ENCODE data around the gene PDE4D. TPM values are rescaled to one million over a fixed set of nuclear protein-coding genes. Genes with fewer than 3 reads are reported as not detected.

The PDE4D gene
- total RNA-seq, 1 donor: 12.7 TPM

DNA sequence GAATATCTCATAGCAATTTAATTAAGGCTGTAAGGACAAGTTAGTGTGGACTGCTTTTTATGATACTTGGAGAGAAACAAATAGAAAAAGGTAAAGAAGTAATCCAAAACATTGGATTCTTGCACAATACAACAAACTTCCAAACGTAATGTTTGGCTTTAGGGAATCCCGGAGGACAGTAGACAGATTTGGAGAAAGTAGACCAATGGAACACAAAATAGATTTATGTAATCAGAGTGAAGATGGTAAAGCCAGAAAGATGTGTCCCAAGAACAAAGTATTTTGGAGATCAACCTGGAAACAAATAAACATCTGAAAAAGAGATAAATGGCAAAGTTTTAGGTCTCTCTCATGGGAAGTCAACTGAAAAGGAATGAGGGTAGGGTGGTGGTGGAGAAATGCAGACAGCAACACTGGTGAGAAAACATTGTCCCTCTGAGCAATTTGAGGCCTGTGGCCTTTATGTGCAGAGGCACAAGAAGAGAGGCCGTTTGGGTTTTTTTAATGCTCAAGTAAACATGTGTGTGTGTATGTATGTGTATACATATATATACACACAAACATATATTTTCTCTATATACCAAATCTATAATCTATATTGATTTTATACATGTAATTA is 620.6 kb downstream of the PDE4D start:
- no peak for DNase-seq (ENCODE audit: low read depth)
- no peak for TF ChIP-seq CTCF (IDR thresholded peaks at IDR 0.05; ENCODE audit: insufficient read depth, low read length)
- H3K4me3 ChIP-seq (ENCODE audit: low read depth, low read length): no peak overlapping the region

DNA sequence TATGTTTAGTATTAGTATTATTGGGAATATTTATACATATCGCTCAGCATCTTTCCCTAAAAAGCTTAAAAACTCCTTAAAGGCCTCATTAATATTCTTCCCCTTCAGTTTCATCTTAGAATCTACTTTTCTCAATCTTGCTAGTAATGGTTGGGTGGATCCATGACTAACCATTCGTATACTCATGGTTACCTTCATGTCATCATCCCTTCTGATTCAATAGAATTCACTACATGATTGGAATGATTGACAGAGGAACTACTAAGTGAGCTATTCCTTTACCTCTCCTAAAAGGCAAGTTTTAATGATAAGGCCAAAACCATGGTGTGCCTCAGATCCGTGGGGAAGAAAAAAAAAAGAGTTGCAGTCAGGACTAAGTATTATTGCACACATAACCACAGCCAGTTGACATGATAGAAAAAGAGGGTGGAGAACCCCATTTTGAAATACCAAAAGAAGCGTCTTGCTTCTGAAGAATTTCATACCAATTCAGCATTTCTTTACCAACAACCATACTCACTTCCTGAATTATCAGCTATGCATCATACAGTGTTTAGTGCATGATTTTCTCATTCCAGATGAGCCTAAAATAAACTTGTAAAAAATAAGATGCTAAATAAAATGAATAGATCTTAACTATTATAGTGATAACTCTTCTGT is 624.6 kb downstream of the PDE4D start:
- no peak overlapping the region for H3K4me3 ChIP-seq (ENCODE audit: low read depth, low read length)
- no peak for TF ChIP-seq CTCF (IDR thresholded peaks at IDR 0.05; ENCODE audit: insufficient read depth, low read length)
- DNase-seq (ENCODE audit: low read depth): no peak

DNA sequence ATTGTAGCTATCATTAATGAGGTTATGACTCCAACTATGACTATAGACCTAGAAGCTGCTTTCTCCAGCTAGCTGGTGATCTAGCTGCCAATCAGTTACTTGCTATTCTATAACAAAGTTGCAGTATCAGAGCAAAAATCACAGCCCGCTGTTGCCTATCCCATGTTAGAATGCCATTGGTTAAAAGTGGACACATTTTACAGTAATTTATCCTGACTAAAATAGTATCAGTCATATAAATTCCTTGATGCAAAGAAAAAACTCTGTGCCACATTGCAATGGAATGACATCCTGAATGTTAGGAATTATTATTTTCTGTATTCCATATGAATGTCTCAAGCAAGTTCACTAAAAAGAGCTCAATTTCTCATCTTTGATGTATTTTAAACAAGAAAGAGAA is 626.5 kb downstream of the PDE4D start:
- no peak for DNase-seq (ENCODE audit: low read depth)
- TF ChIP-seq CTCF (IDR thresholded peaks at IDR 0.05; ENCODE audit: insufficient read depth, low read length): no peak
- no peak overlapping the region for H3K4me3 ChIP-seq (ENCODE audit: low read depth, low read length)

DNA sequence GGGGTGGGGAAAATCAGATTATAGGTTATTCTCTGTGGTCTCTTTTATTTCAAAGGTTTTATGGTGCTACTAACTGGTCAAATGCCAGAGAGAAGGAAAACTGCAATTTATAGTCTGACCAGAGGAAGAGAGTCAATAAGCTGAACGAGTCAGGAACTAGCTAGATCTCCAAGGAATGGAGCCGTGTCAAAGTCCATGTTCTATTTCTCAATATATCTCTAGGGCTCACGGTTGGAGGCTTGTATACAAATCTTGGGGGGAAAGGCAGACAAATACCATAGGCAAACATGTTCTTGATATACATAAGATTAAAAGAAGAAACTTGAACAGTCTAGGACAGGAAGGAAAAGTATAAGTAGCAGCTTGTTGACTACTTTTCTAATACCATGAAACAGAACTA is 627.1 kb downstream of the PDE4D start:
- TF ChIP-seq CTCF (IDR thresholded peaks at IDR 0.05; ENCODE audit: insufficient read depth, low read length): no peak
- DNase-seq (ENCODE audit: low read depth): no peak
- no peak overlapping the region for H3K4me3 ChIP-seq (ENCODE audit: low read depth, low read length)

- TF ChIP-seq CTCF (IDR thresholded peaks at IDR 0.05; ENCODE audit: insufficient read depth, low read length): no peak
- no peak for DNase-seq (ENCODE audit: low read depth)
These were observed 628.8 kb downstream of the PDE4D start for GRCh38 chr5:59264639-59265245.

GRCh38 chr5:59264013-59264412 is 629.5 kb downstream of the PDE4D start:
- TF ChIP-seq CTCF (IDR thresholded peaks at IDR 0.05; ENCODE audit: insufficient read depth, low read length): no peak
- H3K4me3 ChIP-seq (ENCODE audit: low read depth, low read length): no peak overlapping the region
- no peak for DNase-seq (ENCODE audit: low read depth)

More at GRCh38 chr5:59264639-59265245, 628.8 kb downstream of the PDE4D start:
- no peak overlapping the region for H3K4me3 ChIP-seq (ENCODE audit: low read depth, low read length)

All from fibroblast of the aortic adventitia (primary cell).